Suppressor macrophage (primary cell): Measurements from ENCODE around the gene IPO5.
A peak's percentile ranks its signal among the peaks of the same experiment; 100 is the strongest.
"Not testable (repeated sequence)": the region's sequence is repeated elsewhere in the genome, so short reads cannot be mapped to it uniquely, and the experiment has no call there.

ENCODE experiments used
- DNase-seq, 4 experiments: peaks; one replicate each; pipeline ENCODE4 v3.0.0-alpha.2; 2020 to 2022
- total RNA-seq, 17 experiments: gene quantifications; one replicate each; lab custom pipeline; 2026; ENCODE audit warnings: mixed read lengths in 6 of 17, inconsistent platforms in 3 of 17; lab: John Stamatoyannopoulos, UW

Gene IPO5
- 77.5 to 155 (median 116) reads per million in 17 experiments for total RNA-seq

DNA sequence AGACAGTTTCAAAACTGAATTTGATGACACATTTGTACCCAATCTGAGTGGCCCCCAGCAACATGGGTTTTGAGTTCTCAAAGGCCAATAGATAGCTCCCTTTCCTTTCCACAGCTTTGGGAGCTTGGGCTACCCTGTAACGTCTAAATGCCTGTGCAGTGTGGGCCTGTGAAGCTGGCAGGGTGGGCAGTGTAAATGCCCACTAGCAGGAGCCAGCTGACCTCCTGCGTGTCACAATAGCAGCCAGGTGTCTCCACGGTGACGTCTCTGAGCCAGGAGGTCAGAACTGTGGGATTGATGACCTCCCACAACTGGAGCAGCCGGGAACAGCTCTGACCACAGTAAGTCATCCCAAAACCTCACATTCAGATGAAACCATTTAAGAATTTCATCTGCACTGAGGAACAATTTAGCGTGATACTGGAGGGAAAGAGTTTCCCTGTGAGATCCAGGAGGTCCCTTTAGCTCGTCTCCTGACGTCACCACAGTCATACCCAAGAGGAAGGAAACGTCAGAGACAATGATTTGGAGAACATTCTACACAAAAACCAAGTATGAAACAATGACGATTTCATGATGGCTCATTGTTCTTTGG is at the start of gene IPO5:
TSS of gene IPO5 (plus strand) at position 300 of the 595 bp plus-strand sequence. CDS start 23,022 bp downstream, outside the sequence.
- DNase-seq: no peak

DNA sequence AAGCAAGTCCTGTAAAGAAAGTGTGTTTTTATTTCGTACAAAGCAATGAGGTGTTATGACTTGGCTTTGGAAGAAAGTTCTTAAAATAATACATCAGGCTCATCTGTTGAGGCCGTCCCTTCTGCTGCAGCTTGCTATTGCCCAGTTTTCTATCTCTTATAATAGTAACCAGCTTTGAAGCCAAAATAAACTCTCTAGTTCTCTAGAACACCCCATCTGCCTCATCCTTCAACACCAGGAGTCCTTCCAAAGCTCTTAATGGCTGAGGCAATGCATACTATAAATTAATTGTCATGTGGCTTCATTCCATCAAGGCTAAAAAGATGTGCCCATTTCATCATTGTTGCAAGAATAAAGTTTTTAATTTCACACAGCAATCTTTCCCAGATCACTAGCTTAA is 49.4 kb upstream of the IPO5 start:
- no peak for DNase-seq

DNA sequence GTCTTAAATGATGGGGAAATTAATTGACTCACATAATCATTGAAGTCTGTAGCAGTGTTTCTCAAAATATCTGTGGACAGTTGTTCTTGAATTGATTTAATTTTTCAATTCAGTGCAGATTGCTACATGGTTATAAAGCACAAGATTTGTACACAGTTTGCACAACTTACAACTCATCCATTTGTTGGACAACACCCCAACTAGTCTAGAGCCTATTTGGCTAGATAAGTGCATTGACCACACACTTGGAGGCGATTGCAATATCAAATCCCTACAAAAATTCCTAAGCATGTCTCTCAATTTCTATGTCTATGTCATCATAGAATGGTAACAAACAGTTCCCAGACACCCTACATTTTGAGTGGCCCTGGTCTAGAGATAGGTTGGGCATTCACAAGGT is 48.0 kb upstream of the IPO5 start:
- DNase-seq: no peak

DNA sequence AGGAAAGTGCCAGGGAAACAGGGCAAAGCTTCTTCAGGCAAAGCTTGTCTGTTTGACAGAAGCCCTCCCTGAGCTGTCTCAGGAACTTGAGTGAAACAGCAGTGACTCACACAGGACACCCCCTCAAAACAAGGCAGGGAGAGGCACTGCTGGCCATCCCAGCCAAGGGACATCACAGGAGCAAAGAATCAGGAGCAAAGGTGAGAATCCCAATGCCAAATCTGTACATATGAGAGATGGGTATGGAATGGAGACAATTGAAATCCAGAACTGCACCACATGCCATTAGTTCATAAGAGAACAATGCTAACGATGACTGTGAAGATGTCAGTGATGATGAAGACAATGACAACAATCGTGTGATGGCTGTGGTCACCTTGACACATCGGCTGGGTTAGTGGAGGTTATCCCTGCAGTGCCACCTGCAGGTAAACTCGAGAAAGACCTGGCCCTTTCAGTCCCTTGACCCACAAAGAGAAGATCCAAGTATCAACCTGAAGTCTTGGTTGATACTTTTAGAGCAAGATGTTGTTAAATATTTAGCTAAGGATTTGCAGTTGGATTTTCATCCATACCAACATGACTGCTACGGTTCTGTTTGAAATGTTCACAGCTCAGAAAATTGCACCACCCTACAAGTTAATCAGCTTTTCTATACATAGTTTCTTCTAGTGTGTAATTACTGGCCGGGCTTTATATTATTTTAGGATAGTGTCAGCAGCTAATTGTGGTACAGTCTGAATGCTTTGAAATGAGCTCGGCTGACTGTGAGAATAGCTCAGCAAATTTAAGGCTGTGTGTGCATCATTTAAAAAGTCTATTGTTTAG is 42.0 kb upstream of the IPO5 start:
- DNase-seq: peak in 2 of 4 experiments; percentile 2 to 5

DNA sequence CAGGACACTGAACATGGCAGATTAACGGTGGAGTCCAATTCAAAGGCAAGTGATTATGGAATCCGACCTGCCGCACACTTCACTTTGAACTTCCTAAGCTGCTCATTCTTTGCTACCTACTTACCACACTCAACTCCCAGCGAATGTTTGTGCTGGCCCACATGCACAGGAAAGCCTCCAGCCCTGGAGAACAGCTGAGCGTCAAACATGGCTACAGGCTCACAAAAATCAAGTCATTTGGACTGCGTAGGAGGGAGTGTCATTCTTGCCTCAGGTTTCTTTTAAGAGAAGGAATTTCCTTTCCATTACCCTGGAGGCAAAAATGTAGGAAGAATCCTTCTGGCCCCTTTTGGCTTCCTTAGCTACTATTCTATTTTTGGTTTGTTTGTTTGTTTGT is 41.3 kb upstream of the IPO5 start:
- no peak for DNase-seq

DNA sequence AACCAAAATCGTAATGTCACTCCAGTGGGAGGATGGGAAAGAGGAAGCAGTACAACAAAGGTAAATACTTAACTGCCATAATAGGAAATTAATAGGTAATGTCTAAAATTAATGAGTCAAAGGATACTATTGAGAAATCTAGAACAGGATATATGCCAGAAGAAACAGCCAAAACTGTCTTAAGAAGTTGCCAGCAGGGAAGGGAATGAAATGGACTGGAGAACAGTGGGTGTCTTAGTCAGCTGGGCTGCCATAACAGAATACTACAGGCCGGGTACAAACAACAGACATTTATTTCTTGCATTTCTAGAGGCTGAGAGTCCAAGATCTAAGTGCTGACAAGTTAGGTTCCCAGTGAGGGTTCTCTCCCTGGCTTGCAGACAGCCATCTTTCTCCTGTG is 40.3 kb upstream of the IPO5 start:
- no peak for DNase-seq

DNA sequence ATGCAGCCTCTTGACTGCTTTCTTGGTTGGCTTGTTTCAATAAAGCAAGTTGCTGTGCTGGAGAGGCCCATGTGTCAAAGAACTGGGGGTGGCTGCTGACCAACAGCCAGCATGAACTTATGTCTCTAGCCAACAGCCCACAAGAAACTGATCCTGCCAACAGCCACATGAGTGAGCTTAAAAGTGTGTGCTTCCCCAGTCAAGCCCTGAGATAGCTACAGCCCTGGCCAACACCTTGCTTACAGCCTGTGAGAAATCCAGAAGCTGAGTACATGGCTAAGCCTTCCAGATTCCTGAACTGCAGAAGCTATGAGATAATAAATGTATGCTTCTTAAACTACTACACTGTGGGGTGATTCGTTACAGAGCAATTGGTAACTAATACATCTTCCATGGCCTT is 38.9 kb upstream of the IPO5 start:
- DNase-seq: no peak

DNA sequence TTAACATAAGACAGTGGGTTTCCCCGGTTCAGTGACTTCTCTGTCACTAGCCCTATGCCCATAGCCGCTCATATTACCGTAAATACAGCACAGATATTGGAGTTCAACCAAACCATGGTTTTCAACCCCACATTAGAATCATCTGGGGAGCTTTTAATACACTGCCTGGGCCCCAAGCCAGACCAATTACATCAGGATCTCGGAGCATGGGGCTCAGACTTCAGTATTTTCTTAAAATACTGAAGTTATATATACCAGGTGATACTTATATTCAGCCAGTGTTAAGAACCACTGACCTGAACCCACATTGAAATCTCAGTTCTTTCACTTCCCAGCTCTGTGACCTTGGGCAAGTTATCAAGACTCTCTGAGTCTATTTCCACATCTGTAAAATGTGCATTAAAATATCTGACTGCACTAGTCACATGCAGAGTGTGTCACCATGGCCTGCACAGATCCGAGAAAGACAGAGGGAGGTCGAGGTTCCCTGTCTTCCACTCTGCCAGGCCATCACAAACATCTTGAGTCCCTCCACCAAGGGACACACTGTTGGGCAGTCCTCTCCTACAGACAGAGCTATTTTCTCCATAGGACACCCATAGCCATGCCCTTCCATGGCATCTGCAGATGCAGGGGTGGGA is 32.2 kb upstream of the IPO5 start:
- DNase-seq: no peak

DNA sequence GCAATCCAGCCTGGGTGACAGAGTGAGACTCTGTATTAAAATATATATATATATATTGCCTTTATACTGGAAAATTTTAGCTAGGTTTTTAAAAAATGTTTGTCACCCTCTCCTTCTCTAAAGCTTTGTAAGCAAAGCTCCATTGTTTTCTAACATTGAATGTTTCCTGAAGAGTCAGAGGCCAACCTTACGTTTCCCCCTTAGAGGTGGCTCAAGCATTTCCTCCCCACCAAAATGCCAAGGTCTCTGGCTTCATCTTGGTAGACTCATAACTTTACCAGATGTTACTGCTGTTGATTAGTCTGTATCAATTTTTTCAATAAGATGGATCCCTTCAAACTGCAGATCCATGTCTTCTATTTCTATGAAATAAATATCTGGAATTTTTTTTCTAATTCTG is 25.2 kb upstream of the IPO5 start:
- DNase-seq: no peak

DNA sequence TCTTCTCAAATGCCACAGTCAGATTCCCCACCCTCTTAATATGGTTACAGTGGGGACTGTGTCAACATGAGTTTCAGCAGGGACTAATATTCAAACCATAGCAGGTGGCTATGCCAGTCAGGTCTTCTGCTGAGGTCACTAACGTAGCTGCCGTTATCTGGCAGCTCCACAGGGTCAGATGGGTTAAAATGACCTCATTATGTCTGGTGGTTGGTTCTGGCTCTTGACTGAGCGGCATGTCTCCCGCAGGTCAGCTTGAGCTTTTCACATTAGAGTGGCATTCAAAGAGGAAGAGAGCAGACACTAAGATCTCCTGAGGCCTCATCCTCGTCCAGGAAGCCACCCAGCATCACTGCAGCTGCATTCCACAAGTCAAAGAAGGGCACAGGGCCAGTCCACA is 21.4 kb upstream of the IPO5 start:
- no peak for DNase-seq

DNA sequence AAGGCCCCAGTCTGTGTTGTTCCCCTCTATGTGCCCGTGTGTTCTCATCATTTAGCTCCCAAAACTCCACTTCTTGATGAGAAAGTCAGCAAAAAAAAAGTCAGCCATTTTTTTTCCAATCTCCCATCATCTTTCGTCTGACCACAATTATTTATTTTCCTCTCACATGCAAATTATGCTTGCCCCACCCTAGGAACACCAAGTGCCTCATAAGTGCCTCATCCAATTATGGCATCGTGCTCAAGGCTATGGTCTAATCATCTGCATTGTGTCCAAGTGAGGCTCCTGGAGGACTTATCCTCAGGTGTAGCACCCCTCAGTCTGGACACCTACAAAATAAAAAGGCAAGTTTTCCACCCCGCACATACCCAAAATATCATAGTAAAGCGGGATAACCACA is 20.8 kb upstream of the IPO5 start:
- no peak for DNase-seq

DNA sequence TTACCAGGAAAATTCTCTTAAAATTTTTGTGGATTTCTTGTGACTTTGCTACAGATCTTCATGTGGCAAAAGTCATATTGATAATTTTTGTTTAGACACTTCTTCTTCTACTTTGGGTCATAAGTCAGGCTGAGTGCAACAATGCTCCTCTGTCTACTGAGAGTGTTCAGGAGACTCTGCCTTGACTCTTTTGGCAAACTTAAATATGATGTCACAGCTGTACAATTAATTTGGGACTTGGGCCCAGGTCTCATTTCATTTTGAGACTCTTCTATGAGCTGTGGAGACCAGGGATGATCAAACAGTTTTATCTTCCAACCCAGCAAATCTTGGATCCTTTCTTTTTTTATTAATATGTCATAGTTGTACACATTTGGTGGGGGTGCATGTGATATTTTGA is 19.7 kb upstream of the IPO5 start:
- DNase-seq: no peak

DNA sequence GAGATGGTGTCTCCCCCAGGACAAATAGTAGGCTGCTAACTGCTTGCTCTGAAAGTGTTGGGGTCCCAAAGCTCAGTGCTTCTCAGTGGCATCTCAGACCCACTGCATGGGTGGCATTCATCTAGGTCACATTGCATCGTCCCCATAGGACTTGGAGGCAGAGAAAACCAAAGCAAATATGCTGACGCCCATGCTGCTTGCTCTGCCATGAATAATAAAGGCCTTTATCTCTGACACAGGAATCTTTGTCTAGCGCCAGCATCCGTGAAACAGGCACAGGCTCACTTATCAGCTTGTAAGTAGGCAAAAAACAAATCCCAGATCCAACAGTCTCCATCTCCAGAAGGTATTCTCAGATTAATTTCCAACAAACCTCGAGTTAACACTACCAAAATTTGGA is 18.9 kb upstream of the IPO5 start:
- DNase-seq: no peak

DNA sequence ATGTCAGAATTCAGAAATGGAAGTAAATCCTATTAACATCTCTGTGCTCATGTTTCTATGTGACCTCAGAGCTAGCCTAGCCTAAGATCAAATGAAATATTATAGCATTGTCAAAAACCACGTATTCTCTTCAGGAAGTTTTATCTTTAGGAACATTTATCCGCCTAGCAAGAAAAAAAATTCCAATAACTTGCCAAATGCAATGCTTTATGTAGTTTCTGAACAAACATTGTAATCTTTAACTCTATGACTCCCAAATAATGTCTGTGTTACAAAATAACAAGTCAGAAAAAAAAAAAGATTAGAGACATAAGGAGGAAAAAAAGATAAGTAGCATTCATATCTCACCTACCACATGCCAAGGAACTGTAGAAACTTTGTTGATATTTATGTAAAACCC is 18.4 kb upstream of the IPO5 start:
- no peak for DNase-seq

DNA sequence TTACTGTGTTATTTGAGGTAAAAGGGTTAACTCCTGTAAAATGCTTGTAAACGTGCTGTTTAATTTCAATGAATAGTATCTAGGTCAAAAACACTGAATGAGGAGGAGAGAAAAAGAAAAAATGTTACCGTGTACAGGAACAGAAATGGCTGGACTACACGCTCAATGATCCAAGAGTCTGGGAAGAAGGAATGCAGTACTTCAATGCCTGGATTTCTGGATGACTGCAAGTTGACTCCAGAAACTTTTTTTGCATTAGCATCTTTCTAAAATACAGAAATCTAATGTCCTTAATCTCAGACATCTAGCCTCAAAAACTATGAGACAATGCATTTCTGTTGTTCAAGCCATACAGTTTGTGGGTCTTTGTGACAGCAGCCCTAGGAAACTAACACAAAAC is 17.4 kb upstream of the IPO5 start:
- no peak for DNase-seq

DNA sequence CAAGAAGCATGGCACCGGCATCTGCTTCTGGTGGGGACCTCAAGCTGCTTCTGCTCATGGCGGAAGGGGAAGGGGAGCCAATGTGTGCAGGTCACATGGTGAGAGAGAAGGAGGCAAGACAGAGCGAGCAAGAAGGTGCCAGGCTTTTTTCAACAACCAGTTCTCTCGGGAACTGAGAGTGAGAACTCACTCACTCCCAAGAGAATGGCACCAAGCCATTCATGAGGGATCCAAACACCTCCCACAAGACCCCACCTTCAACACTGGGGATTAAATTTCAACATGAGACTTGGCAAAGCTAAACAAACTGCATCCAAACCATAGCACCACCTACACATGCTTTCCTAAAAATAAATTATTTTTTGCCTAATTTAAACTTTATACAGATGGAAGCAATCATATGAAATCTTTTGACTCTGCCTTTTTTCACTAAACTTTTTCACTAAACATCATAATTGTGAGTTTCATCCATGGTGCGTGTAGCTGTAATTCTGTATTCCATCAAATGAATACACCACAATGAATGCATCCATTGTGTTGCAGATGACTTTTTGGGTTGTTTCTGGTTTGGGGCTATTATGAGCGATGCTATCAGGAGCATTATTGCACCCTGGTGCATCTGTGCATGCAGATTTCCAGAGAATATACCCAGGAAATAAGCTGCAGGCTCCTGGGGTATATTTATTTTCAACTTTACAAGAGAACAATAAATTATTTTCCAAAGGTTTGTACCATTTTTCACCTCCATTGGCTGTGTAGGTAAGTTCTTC is 14.6 kb upstream of the IPO5 start:
- DNase-seq: no peak

DNA sequence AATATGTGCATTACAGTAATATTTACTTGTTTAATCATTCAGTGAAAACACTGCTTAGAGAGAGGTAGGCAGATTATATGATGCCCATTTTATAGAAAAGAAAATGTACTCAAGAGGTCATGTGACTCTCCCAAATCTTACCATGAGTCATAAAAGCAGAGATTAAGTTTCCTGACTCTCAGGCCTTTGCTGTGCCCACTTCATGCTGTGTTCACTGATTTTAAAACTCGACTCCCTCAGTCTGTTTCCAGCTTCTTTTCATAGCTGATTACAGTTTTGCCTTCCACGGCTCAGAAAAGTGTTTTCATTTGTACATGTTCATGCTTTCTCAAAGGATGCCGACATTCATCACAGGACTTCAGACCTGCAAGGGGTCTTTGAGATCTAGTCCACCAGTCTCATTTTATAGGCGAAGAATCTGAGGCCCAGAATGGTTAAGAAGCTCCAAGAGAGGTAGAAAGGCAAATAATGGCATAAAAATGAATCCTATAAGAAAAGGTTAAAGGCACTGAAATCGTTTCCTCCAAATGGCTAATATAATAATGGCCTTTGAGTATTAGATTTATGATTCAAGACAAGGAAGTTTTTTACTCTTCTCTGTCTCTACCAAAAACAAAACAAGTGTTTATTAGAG is 9.0 kb upstream of the IPO5 start:
- DNase-seq: no peak

DNA sequence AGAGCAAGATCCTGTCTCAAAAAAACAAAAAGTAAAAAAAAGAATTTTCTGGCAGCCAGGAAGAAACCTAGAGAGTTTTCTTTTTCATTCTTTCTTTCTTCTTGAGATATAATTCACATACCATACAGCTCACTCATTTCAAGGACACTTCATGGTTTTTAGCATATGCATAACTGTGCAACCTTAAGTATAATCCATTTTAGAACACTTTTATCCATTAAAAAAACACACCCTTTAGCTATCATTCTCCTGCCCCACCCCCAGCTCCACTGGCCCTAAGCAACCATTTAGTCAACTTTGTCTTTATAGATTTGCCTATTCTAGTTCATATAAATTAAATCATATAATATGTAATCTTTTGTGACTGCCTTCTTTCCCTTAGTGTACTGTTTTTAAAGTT is 8.1 kb upstream of the IPO5 start:
- no peak for DNase-seq

DNA sequence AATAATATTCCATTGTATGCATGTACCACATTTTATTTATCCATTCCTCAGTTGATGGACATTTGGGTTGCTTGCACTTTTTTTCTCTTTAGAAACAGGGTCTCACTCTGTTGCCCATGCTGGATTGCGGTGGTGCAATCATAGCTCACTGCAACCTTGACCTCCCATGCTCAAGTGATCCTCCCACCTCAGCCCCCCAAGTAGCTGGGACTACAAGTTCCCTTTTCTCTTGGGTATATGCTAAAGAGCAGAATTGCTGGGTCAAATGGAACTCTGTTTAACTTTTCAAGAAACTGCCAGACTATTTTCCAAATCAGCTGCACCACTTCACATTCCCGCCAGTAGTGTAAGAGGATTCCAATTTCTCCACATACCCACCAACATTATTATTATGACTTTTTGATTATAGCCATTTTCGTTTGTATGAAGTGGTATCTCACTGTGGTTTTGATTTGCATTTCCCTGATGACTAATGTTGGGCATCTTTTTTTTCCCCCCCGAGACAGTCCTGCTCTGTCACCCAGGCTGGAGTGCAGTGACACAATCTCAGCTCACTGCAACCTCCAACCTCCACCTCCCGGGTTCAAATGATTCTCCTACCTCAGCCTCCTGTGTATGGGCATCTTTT is 7.6 kb upstream of the IPO5 start:
- no peak for DNase-seq

DNA sequence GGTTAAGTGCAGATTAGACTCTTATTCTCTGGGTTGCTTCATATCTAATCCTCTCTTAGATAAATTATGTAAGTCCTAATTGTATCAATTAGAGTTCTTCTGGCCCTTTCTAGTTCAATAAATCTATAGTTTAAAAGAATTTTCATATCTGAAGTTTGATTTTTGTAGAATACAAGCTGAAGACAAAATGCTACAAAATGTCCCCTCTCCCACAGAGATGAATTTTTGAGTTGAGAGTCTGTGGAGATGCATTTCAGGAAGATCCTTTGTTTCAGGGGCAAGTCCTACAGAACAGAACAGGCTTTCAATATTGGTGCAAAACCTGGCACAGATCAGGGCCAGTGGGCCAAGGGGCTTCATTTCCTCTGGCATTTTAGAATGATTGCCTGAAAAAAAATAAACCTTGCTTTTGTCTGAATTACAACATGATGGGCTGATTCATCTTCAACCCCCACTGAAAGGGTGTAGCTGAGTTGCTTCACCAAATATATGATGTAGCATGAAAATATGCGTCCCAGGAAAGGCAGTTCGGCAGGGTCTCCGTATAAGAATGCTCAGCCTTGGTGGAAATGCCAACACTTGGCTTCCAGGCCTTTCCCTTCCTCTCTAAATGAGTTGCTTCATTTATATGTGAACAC is 6.4 kb upstream of the IPO5 start:
- DNase-seq: no peak

DNA sequence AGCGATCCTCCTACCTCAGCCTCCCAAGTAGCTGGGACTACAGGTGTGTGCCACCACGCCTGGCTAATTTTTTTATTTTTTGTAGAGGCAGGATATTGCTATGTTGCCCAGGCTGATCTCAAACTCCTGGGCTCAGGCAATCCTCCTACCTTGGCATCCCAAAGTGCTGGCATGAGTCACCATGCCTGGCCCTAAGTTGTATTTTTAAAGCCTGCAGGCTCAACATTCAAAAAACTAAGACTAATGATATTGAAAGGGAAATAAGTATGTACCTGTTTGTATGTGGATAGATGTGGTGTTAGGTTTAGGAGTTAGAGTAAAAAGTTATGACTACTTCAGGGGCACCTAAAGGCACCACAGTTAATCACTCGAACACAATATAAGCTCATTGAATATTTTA is 5.4 kb upstream of the IPO5 start:
- no peak for DNase-seq

DNA sequence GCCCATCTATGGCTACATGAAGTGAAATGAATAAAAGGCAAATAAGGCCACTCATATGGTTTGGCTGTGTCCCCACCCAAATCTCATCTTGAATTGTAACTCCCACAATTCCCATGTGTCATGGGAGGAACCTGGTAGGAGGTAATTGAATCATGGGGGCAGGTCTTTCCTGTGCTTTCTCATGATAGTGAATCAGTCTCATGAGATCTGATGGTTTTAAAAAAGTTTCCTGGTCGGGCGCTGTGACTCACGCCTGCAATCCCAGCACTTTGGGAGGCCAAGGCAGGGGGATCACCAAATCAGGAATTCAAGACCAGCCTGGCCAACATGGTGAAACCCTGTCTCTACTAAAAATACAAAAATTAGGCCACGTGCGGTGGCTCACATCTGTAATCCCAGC is 4.2 kb upstream of the IPO5 start:
- DNase-seq: not testable (repeated sequence)
